Fibroblast of villous mesenchyme (primary cell): ENCODE data around the gene MAP2K7. TPM values are rescaled to one million over a fixed set of nuclear protein-coding genes. Genes with fewer than 3 reads are reported as not detected.
A peak's percentile ranks its signal among the peaks of the same experiment; 100 is the strongest.

Experiments used
- DNase-seq: peaks from one replicate; pipeline ENCODE4 v3.0.0-alpha.2; 2010; ENCODE audit warnings: low read depth
- H3K4me3 ChIP-seq: 2 replicates; pipeline ENCODE4 v1.5.1; 2011; ENCODE audit warnings: low read depth, mild to moderate bottlenecking, low read length
- total RNA-seq: library from RNA; depleted of rRNA; stranded (reverse); fragments of >200 nt; gene quantifications from 2 replicates; pipeline ENCODE4 v1.2.3, GENCODE V29; 2012
- TF ChIP-seq, protein P1 (sequence below): IDR thresholded peaks from 2 replicates; pipeline ENCODE4 v1.5.1; 2012; ENCODE audit warnings: low read depth, mild to moderate bottlenecking, low read length; ENCODE audit not compliant: insufficient read depth

Gene MAP2K7
- total RNA-seq, 1 donor: 12.1 TPM

GRCh38 chr19:7898967-7899366 lies 4.7 kb upstream of the MAP2K7 start:
- TF ChIP-seq, protein P1, sequence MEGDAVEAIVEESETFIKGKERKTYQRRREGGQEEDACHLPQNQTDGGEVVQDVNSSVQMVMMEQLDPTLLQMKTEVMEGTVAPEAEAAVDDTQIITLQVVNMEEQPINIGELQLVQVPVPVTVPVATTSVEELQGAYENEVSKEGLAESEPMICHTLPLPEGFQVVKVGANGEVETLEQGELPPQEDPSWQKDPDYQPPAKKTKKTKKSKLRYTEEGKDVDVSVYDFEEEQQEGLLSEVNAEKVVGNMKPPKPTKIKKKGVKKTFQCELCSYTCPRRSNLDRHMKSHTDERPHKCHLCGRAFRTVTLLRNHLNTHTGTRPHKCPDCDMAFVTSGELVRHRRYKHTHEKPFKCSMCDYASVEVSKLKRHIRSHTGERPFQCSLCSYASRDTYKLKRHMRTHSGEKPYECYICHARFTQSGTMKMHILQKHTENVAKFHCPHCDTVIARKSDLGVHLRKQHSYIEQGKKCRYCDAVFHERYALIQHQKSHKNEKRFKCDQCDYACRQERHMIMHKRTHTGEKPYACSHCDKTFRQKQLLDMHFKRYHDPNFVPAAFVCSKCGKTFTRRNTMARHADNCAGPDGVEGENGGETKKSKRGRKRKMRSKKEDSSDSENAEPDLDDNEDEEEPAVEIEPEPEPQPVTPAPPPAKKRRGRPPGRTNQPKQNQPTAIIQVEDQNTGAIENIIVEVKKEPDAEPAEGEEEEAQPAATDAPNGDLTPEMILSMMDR: no peak
- H3K4me3 ChIP-seq: no peak overlapping the region
- DNase-seq: no peak

DNA sequence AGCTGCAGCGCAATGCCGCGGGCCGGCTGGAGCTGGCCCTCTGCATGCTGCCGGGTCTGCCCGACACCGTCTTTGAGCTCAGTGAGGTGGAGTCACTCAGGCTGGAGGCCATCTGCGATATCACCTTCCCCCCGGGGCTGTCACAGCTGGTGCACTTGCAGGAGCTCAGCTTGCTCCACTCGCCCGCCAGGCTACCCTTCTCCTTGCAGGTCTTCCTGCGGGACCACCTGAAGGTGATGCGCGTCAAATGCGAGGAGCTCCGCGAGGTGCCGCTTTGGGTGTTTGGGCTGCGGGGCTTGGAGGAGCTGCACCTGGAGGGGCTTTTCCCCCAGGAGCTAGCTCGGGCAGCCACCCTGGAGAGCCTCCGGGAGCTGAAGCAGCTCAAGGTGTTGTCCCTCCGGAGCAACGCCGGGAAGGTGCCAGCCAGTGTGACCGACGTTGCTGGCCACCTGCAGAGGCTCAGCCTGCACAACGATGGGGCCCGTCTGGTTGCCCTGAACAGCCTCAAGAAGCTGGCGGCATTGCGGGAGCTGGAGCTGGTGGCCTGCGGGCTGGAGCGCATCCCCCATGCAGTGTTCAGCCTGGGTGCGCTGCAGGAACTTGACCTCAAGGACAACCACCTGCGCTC lies 3.8 kb upstream of the MAP2K7 start:
- DNase-seq: no peak
- no peak overlapping the region for H3K4me3 ChIP-seq
- TF ChIP-seq, protein P1: no peak

DNA sequence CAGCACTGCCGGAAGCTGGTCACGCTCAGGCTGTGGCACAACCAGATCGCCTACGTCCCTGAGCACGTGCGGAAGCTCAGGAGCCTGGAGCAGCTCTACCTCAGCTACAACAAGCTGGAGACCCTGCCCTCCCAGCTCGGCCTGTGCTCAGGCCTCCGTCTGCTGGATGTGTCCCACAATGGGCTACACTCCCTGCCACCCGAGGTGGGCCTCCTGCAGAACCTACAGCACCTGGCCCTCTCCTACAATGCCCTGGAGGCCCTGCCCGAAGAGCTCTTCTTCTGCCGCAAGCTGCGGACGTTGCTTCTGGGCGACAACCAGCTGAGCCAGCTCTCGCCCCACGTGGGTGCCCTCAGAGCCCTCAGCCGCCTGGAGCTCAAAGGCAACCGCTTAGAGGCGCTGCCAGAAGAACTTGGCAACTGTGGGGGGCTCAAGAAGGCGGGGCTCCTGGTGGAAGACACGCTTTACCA lies 3.2 kb upstream of the MAP2K7 start:
- TF ChIP-seq, protein P1: no peak
- H3K4me3 ChIP-seq: no peak overlapping the region
- no peak for DNase-seq

DNA sequence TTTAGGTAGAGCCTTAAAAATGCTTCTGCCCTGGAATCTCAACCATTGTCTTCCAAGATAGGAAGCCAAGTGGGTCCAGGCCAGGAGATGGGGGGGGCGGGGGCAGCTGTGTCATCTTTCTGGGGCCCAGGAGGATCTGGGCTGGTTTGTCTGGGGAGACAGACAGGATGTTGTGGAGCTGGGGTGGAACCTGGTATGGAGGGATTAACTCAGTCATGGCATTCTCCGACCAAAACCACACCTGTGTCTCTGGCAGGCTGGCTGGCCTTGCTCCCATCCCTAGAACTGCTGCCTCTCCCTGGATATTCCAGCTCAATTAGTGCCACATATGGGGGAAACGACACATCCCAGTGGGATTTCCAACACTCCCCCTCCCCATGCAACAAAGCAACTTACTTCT lies 2.7 kb upstream of the MAP2K7 start:
- H3K4me3 ChIP-seq: no peak overlapping the region
- DNase-seq: no peak
- TF ChIP-seq, protein P1: no peak

GRCh38 chr19:7901337-7901736 lies 2.3 kb upstream of the MAP2K7 start:
- TF ChIP-seq, protein P1: no peak
- no peak overlapping the region for H3K4me3 ChIP-seq
- no peak for DNase-seq

GRCh38 chr19:7902796-7903243 lies 857 bp upstream of the MAP2K7 start:
- H3K4me3 ChIP-seq: peak overlapping the region; percentile 69
- DNase-seq: no peak
- TF ChIP-seq, protein P1: no peak
